Osteoblast (primary cell): Measurements from ENCODE around the gene SH2D5. TPM values are rescaled to one million over a fixed set of nuclear protein-coding genes. Genes with fewer than 3 reads are reported as not detected.
A peak's percentile ranks its signal among the peaks of the same experiment; 100 is the strongest.
"Not testable (repeated sequence)": the region's sequence is repeated elsewhere in the genome, so short reads cannot be mapped to it uniquely, and the experiment has no call there.

Experiments
- DNase-seq: peaks from one replicate; pipeline ENCODE4 v3.0.0; 2011; ENCODE audit warnings: low spot score, mixed read lengths; ENCODE audit not compliant: insufficient read length; ENCODE audit errors: missing footprints
- H2AFZ ChIP-seq: 2 replicates; pipeline ENCODE4 v1.6.0; 2011; ENCODE audit warnings: mild to moderate bottlenecking, low read length
- H3K27ac ChIP-seq: 2 replicates; pipeline ENCODE4 v1.5.1; 2011; ENCODE audit warnings: mild to moderate bottlenecking, low read depth, low read length, moderate library complexity
- H3K27me3 ChIP-seq: 2 replicates; pipeline ENCODE4 v1.6.0; 2012; ENCODE audit warnings: mild to moderate bottlenecking, control low read depth, inconsistent platforms, low read length, moderate library complexity; ENCODE audit not compliant: insufficient read depth
- H3K36me3 ChIP-seq: 2 replicates; pipeline ENCODE4 v1.5.1; 2011; ENCODE audit warnings: mild to moderate bottlenecking, low read length, control low read depth, moderate library complexity; ENCODE audit not compliant: insufficient read depth
- H3K4me1 ChIP-seq: 2 replicates; pipeline ENCODE4 v1.5.1; 2011; ENCODE audit warnings: mild to moderate bottlenecking, low read length, control low read depth, moderate library complexity; ENCODE audit not compliant: insufficient read depth
- H3K4me2 ChIP-seq: 2 replicates; pipeline ENCODE4 v1.6.0; 2011; ENCODE audit warnings: mild to moderate bottlenecking, low read length; ENCODE audit not compliant: insufficient read depth
- H3K4me3 ChIP-seq: fragments of 200-600 bp; sonication (generic); 3 replicates; pipeline ENCODE4 v1.5.1; 2012; ENCODE audit warnings: mild to moderate bottlenecking, low read length, inconsistent platforms; ENCODE audit not compliant: insufficient read depth
- H3K79me2 ChIP-seq: 2 replicates; pipeline ENCODE4 v1.6.0; 2012; ENCODE audit warnings: mild to moderate bottlenecking, low read length, control low read depth, inconsistent platforms; ENCODE audit not compliant: insufficient read depth
- H3K9me3 ChIP-seq: 2 replicates; pipeline ENCODE4 v1.5.1; 2011; ENCODE audit warnings: low read depth, low read length, control low read depth
- H4K20me1 ChIP-seq: 2 replicates; pipeline ENCODE4 v1.6.0; 2012; ENCODE audit warnings: mild to moderate bottlenecking, low read length, control low read depth; ENCODE audit not compliant: insufficient read depth
- total RNA-seq: library from RNA; depleted of rRNA; stranded (reverse); fragments of >200 nt; gene quantifications from 2 replicates; pipeline ENCODE4 v1.2.3, GENCODE V29; 2012
- TF ChIP-seq, protein P1 (sequence below): IDR thresholded peaks from 2 replicates; pipeline ENCODE4 v1.5.1; 2011; ENCODE audit warnings: mild to moderate bottlenecking, low read depth, low read length, moderate library complexity; ENCODE audit errors: extremely low read depth

The SH2D5 gene
- total RNA-seq, 1 donor = 1.4 TPM

DNA sequence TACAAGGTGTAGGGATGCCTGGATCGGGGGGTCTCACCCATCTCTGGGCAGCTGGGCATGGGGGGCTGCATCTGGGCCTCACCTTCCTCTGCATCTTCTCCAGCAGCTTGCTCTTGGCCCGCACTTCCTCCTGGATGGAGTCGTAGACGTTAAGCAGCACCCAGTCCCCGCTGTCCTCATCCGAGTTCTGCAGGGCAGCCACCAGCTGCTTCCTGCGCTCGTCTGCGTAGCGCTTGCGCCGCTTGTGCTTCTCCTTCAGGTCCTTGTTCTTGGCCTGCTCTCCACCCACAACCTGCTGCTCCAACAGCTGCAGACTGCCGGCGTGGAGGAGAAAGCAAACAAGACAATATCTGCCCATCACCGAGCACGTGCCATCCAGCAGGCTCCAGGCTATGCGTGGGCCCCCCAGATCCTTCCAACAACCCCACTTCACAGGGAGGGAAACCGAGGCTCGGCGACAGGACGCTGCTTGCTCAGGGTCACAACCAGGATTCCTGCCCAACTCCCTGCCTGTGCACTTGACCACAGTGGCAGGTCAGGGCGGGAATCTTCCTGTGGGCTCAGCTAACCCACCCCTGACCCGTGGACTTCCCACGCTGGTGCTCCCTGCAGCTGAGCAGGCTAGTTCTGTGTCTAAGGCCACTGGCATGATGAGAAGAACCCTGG, 49.8 kb downstream of the SH2D5 start:
- Histone ChIP-seq H3K27me3 (no peaks in the 10 kb centered on the region), H3K4me2 (no peak overlapping the region), H4K20me1 (no peaks in the 10 kb centered on the region), H2AFZ (no peak overlapping the region), H3K4me3 (no peak overlapping the region), H3K79me2 (no peaks in the 10 kb centered on the region), H3K9me3 (no peaks in the 10 kb centered on the region), H3K4me1 (no peaks in the 10 kb centered on the region), H3K27ac (no peak overlapping the region), H3K36me3 (no peaks in the 10 kb centered on the region)
- DNase-seq = peak; percentile 58
- TF ChIP-seq, protein P1, sequence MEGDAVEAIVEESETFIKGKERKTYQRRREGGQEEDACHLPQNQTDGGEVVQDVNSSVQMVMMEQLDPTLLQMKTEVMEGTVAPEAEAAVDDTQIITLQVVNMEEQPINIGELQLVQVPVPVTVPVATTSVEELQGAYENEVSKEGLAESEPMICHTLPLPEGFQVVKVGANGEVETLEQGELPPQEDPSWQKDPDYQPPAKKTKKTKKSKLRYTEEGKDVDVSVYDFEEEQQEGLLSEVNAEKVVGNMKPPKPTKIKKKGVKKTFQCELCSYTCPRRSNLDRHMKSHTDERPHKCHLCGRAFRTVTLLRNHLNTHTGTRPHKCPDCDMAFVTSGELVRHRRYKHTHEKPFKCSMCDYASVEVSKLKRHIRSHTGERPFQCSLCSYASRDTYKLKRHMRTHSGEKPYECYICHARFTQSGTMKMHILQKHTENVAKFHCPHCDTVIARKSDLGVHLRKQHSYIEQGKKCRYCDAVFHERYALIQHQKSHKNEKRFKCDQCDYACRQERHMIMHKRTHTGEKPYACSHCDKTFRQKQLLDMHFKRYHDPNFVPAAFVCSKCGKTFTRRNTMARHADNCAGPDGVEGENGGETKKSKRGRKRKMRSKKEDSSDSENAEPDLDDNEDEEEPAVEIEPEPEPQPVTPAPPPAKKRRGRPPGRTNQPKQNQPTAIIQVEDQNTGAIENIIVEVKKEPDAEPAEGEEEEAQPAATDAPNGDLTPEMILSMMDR = no peak

GRCh38 chr1:20681999-20682398, 50.5 kb downstream of the SH2D5 start:
- no peaks in the 10 kb centered on the region for H3K9me3 ChIP-seq
- H2AFZ ChIP-seq = no peak overlapping the region
- no peak overlapping the region for H3K4me3 ChIP-seq
- H3K79me2 ChIP-seq = no peaks in the 10 kb centered on the region
- no peaks in the 10 kb centered on the region for H4K20me1 ChIP-seq
- H3K4me1 ChIP-seq = no peaks in the 10 kb centered on the region
- no peak overlapping the region for H3K27ac ChIP-seq
- no peaks in the 10 kb centered on the region for H3K36me3 ChIP-seq
- H3K27me3 ChIP-seq = no peaks in the 10 kb centered on the region
- TF ChIP-seq, protein P1 = no peak
- peak; percentile 29 for DNase-seq
- H3K4me2 ChIP-seq = no peak overlapping the region

- TF ChIP-seq, protein P1 = no peak
- Histone ChIP-seq H3K27ac (no peak overlapping the region), H3K4me1 (no peaks in the 10 kb centered on the region), H3K79me2 (no peaks in the 10 kb centered on the region), H3K27me3 (no peaks in the 10 kb centered on the region), H3K9me3 (no peaks in the 10 kb centered on the region), H3K4me2 (no peak overlapping the region), H2AFZ (no peak overlapping the region), H4K20me1 (no peaks in the 10 kb centered on the region), H3K4me3 (no peak overlapping the region), H3K36me3 (no peaks in the 10 kb centered on the region)
- DNase-seq = no peak
Observed at GRCh38 chr1:20680269-20680668, 52.2 kb downstream of the SH2D5 start.

GRCh38 chr1:20678599-20678998, 53.9 kb downstream of the SH2D5 start:
- Histone ChIP-seq H3K9me3 (no peaks in the 10 kb centered on the region), H3K4me3 (no peak overlapping the region), H3K79me2 (no peaks in the 10 kb centered on the region), H3K4me1 (no peaks in the 10 kb centered on the region), H3K4me2 (no peak overlapping the region), H4K20me1 (no peaks in the 10 kb centered on the region), H3K27ac (no peak overlapping the region), H2AFZ (no peak overlapping the region), H3K27me3 (no peaks in the 10 kb centered on the region), H3K36me3 (no peaks in the 10 kb centered on the region)
- peak; percentile 10 for DNase-seq
- TF ChIP-seq, protein P1 = no peak

GRCh38 chr1:20673626-20674025, 58.9 kb downstream of the SH2D5 start:
- H3K4me2 ChIP-seq, H3K9me3 ChIP-seq, H3K79me2 ChIP-seq, H3K4me1 ChIP-seq, H3K27ac ChIP-seq, H3K27me3 ChIP-seq, H2AFZ ChIP-seq, H3K36me3 ChIP-seq, DNase-seq, H4K20me1 ChIP-seq, H3K4me3 ChIP-seq: not testable (repeated sequence)
